ENCODE results near the gene BEX1. TPM values are rescaled to one million over a fixed set of nuclear protein-coding genes. Genes with fewer than 3 reads are reported as not detected.
"Not testable (repeated sequence)": the region's sequence is repeated elsewhere in the genome, so short reads cannot be mapped to it uniquely, and the experiment has no call there.

Gene BEX1
- total RNA-seq, 2 experiments from 2014 or later = 0.45 to 0.48 TPM

- no peak for DNase-seq
- Mint-ChIP-seq H3K4me1 (ENCODE audit: low read depth) (peaks cover 3% of the 10 kb centered on the region), H3K27me3 (peaks cover 11% of the 10 kb centered on the region), H3K4me3 (no peak overlapping the region), H3K27ac (no peak overlapping the region), H3K36me3 (no peaks in the 10 kb centered on the region), H3K9me3 (no peaks in the 10 kb centered on the region)
- ChIA-PET CTCF (no interaction called here), POLR2A (no interaction called here)
- intact Hi-C loops (cut with micrococcal nuclease) = no loop called here
Measured at GRCh38 chrX:103066606-103067005, 2.6 kb upstream of the BEX1 start.

DNA sequence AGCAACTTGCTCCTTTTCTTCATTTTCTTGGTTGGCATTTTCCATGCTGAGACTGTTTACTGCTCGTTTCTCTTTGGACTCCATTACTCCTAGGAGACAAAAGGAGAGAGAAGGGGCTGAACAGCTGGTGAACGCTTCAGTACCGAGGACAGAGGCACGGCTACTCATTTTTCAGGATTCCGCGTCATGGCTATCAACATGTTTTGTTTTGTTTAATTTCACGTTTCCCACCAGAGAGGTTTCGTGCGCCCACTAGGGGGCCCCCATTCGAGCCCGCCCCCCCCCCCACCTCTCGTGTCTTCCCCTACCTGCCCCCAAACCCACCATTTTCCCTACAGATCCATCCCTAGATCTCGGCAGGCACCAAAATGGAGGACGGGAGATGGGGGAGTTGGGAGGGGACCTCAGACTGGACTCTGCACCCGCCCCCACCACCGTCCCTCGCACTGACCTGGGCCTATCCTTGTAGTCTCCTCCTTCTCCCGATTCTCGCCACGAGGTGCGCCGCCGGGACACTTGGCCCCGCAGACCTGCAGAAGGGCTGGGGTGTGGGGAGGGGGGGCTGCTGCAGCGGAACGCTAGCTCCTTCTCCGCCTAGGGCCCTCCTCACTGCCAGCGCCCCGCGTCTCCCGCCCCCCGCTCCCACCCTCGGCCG, 653 bp downstream of the BEX1 start:
- DNase-seq = peak; percentile 9
- Mint-ChIP-seq H3K27me3 (peaks cover 12% of the 10 kb centered on the region), H3K36me3 (no peaks in the 10 kb centered on the region), H3K4me1 (ENCODE audit: low read depth) (peaks cover 3% of the 10 kb centered on the region), H3K27ac (no peak overlapping the region), H3K4me3 (peak overlapping the region; percentile 16), H3K9me3 (no peaks in the 10 kb centered on the region)
- CTCF ChIA-PET = no interaction called here
- POLR2A ChIA-PET = no interaction called here
- intact Hi-C loops (cut with micrococcal nuclease) = no loop called here

- CTCF ChIA-PET = no interaction called here
- Mint-ChIP-seq H3K36me3 (no peaks in the 10 kb centered on the region), H3K4me3 (no peak overlapping the region), H3K27ac (no peak overlapping the region), H3K9me3 (no peaks in the 10 kb centered on the region), H3K27me3 (peaks cover 12% of the 10 kb centered on the region), H3K4me1 (ENCODE audit: low read depth) (peaks cover 3% of the 10 kb centered on the region)
- intact Hi-C loops (cut with micrococcal nuclease) = no loop called here
- POLR2A ChIA-PET = no interaction called here
- DNase-seq = no peak
Measured at GRCh38 chrX:103061486-103061885, 2.5 kb downstream of the BEX1 start.

GRCh38 chrX:103056902-103057301, 7.1 kb downstream of the BEX1 start:
- intact Hi-C loops (cut with micrococcal nuclease) = no loop called here
- H3K4me1 Mint-ChIP-seq (ENCODE audit: low read depth) = no peaks in the 10 kb centered on the region
- H3K27me3 Mint-ChIP-seq = peaks cover 4% of the 10 kb centered on the region
- no peaks in the 10 kb centered on the region for H3K9me3 Mint-ChIP-seq
- no peak for DNase-seq
- CTCF ChIA-PET = no interaction called here
- POLR2A ChIA-PET = no interaction called here
- H3K36me3 Mint-ChIP-seq = no peaks in the 10 kb centered on the region
- H3K4me3 Mint-ChIP-seq = no peak overlapping the region
- no peak overlapping the region for H3K27ac Mint-ChIP-seq

GRCh38 chrX:103052625-103053024, 11.3 kb downstream of the BEX1 start:
- Mint-ChIP-seq H3K36me3 (no peaks in the 10 kb centered on the region), H3K9me3 (no peaks in the 10 kb centered on the region), H3K27ac (no peak overlapping the region), H3K4me1 (ENCODE audit: low read depth) (no peaks in the 10 kb centered on the region), H3K4me3 (no peak overlapping the region), H3K27me3 (peaks cover 6% of the 10 kb centered on the region)
- ChIA-PET CTCF (no interaction called here), POLR2A (no interaction called here)
- intact Hi-C loops (cut with micrococcal nuclease) = no loop called here
- DNase-seq = no peak

- Mint-ChIP-seq H3K36me3 (no peaks in the 10 kb centered on the region), H3K27ac (no peak overlapping the region), H3K27me3 (peaks cover 6% of the 10 kb centered on the region), H3K9me3 (peaks cover 2% of the 10 kb centered on the region), H3K4me1 (ENCODE audit: low read depth) (no peaks in the 10 kb centered on the region), H3K4me3 (no peak overlapping the region)
- ChIA-PET CTCF (no interaction called here), POLR2A (no interaction called here)
- intact Hi-C loops (cut with micrococcal nuclease) = no loop called here
- no peak for DNase-seq
Measured at GRCh38 chrX:103051260-103051789, 12.6 kb downstream of the BEX1 start.

- H3K27me3 Mint-ChIP-seq; POLR2A ChIA-PET; H3K4me1 Mint-ChIP-seq (ENCODE audit: low read depth); DNase-seq; H3K9me3 Mint-ChIP-seq; intact Hi-C loops (cut with micrococcal nuclease); H3K4me3 Mint-ChIP-seq; CTCF ChIA-PET; H3K36me3 Mint-ChIP-seq; H3K27ac Mint-ChIP-seq: not testable (repeated sequence)
Measured at GRCh38 chrX:103033371-103033770, 30.6 kb downstream of the BEX1 start.

DNA sequence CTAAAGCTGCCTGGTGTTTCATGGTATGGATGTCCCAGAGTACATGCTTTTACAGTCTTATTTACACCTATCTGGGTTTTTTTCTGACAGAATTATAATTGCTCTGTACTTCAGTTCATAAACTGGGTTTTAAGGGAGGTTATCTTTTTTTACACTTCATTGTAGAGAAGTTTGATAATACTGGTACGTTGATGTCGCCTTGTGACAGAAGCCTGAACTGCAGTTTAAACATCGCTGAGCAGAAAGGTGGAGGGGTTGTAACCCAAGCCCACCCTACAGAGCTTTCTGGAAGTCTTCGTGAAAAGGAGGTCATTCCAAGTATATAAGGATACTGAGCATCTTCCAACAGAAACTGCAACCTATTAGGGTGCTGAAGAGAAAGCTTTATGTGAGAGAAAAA, 46.4 kb downstream of the BEX1 start:
- H3K27ac Mint-ChIP-seq = no peak overlapping the region
- no peaks in the 10 kb centered on the region for H3K4me1 Mint-ChIP-seq (ENCODE audit: low read depth)
- no peaks in the 10 kb centered on the region for H3K9me3 Mint-ChIP-seq
- intact Hi-C loops (cut with micrococcal nuclease) = no loop called here
- no peaks in the 10 kb centered on the region for H3K27me3 Mint-ChIP-seq
- ChIA-PET POLR2A (no interaction called here), CTCF (no interaction called here)
- H3K4me3 Mint-ChIP-seq = no peak overlapping the region
- no peaks in the 10 kb centered on the region for H3K36me3 Mint-ChIP-seq
- no peak for DNase-seq

- no peaks in the 10 kb centered on the region for H3K9me3 Mint-ChIP-seq
- H3K4me3 Mint-ChIP-seq = no peak overlapping the region
- ChIA-PET CTCF (no interaction called here), POLR2A (no interaction called here)
- intact Hi-C loops (cut with micrococcal nuclease) = no loop called here
- DNase-seq = no peak
- no peaks in the 10 kb centered on the region for H3K27me3 Mint-ChIP-seq
- no peaks in the 10 kb centered on the region for H3K36me3 Mint-ChIP-seq
- no peak overlapping the region for H3K27ac Mint-ChIP-seq
- no peaks in the 10 kb centered on the region for H3K4me1 Mint-ChIP-seq (ENCODE audit: low read depth)
Measured at GRCh38 chrX:103012945-103013344, 51.0 kb downstream of the BEX1 start.

Other genes starting within 250 kb of the BEX1 start
- not detected for gene RAB40AL, start 126.9 kb downstream of the BEX1 start, total RNA-seq
- not detected for gene NXF3, start 29.0 kb upstream of the BEX1 start, total RNA-seq
- gene BEX4, start 150.9 kb upstream of the BEX1 start, total RNA-seq = 10 to 100 TPM in 1 of 2 experiments, 1 to 10 TPM in 1; 8.0 to 11.5 TPM
- gene TCEAL8, start 191.0 kb upstream of the BEX1 start, total RNA-seq = 10 to 100 TPM; 37.8 to 38.5 TPM
- not detected for gene TCEAL5, start 212.6 kb upstream of the BEX1 start, total RNA-seq
- 10 to 100 TPM; 11.3 to 12.1 TPM for gene BEX2, start 246.8 kb upstream of the BEX1 start, total RNA-seq